Peyer's patch (tissue), 4 donors: ENCODE measurements around the gene MT1X. TPM values are rescaled to one million over a fixed set of nuclear protein-coding genes. Genes with fewer than 3 reads are reported as not detected.
A peak's percentile ranks its signal among the peaks of the same experiment; 100 is the strongest.

Experiments used
- DNase-seq, 3 donors: peaks; one replicate each; pipeline ENCODE4 v3.0.0-alpha.2; 2017 to 2019
- H3K27ac ChIP-seq, 4 donors: fragments of 200-600 bp; sonication (generic); one replicate each; pipeline ENCODE4 v1.5.1; 2016 to 2019
- H3K27me3 ChIP-seq, 2 donors: fragments of 200-600 bp; sonication (generic); one replicate each; pipeline ENCODE4 v1.5.1; 2019
- H3K36me3 ChIP-seq, 3 donors: fragments of 200-600 bp; sonication (generic); one replicate each; pipeline ENCODE4 v1.5.1; 2016 to 2019
- H3K4me1 ChIP-seq, 4 donors: fragments of 200-600 bp; sonication (generic); one replicate each; pipeline ENCODE4 v1.5.1; 2016 to 2019
- H3K4me3 ChIP-seq, 4 donors: fragments of 200-600 bp; sonication (generic); 1 replicate in 3 of 4; 2 replicates in 1 of 4; pipeline ENCODE4 v1.5.1; 2016 to 2019; ENCODE audit warnings: mild to moderate bottlenecking in 1 of 4
- H3K9me3 ChIP-seq, 4 donors: fragments of 200-600 bp; sonication (generic); one replicate each; pipeline ENCODE4 v1.5.1; 2016 to 2019; ENCODE audit warnings: mild to moderate bottlenecking in 1 of 4
- POLR2A ChIP-seq, 2 donors: fragments of 450-650 bp; IDR thresholded peaks; one replicate each; pipeline ENCODE4 v1.5.1; 2017; ENCODE audit warnings: antibody characterized with exemption in 2 of 2, mild to moderate bottlenecking in 2 of 2, moderate library complexity in 2 of 2
- total RNA-seq, 4 donors: library from RNA; depleted of rRNA; stranded (reverse); fragments of >200 nt; gene quantifications; one replicate each; pipeline ENCODE4 v1.1.0, GENCODE V29; 2016
- TF ChIP-seq, protein P1 (sequence below), 6 experiments: fragments of 450-650 bp in 4 of 6; fragments of 200-600 bp in 2 of 6; sonication (generic) in 1 of 6; IDR thresholded peaks; one replicate each; pipeline ENCODE4 v1.5.1; 2017 to 2019; ENCODE audit warnings: antibody characterized with exemption in 6 of 6, mild to moderate bottlenecking in 3 of 6, moderate library complexity in 1 of 6

The MT1X gene
- total RNA-seq, 4 donors from 2014 or later = 121 to 1,155 (median 305) TPM

DNA sequence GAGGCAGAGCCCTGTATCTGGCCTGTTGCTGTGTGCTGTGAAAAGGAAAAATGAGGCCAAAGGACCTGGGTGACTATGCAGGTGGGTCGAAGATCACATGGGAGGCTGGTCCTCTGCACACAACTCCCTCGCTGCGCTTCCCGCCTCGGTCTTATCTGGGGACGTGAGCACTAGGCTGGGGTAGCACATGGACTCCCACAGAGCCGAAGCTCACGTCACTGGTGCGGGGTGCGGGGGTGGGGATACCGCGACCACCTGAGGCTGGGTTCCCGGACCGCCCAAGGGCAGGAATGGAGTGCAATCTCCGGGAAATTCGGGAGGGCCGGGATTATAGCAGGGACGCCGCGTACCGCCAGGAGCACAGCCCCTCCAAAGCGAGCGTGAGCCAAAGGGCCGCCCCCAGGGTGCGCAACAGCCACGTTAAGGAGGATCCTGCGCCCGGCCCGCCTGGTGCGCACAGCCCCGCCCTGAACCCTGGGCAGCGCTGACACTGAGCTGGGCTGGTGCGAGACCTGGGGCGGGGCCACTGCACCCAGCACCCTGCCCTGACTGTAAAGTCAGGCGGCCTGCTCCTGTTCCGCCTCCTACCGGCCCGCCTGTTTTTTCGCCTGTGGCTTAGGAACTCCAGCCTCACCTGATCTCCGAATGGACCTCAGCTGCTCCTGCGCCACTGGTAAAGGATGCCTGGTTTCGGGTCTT lies 39.0 kb upstream of the MT1X start:
- Histone ChIP-seq H3K9me3 (no peaks in the 10 kb centered on the region), H3K27ac (peak overlapping the region in 3 of 4 donors; percentile 36 to 67 (median 55)), H3K27me3 (no peaks in the 10 kb centered on the region), H3K4me1 (peaks cover 0 to 29% (median 7%) of the 10 kb centered on the region in 4 donors), H3K36me3 (no peaks in the 10 kb centered on the region), H3K4me3 (peak overlapping the region; percentile 20 to 47 (median 40))
- TF ChIP-seq, protein P1, sequence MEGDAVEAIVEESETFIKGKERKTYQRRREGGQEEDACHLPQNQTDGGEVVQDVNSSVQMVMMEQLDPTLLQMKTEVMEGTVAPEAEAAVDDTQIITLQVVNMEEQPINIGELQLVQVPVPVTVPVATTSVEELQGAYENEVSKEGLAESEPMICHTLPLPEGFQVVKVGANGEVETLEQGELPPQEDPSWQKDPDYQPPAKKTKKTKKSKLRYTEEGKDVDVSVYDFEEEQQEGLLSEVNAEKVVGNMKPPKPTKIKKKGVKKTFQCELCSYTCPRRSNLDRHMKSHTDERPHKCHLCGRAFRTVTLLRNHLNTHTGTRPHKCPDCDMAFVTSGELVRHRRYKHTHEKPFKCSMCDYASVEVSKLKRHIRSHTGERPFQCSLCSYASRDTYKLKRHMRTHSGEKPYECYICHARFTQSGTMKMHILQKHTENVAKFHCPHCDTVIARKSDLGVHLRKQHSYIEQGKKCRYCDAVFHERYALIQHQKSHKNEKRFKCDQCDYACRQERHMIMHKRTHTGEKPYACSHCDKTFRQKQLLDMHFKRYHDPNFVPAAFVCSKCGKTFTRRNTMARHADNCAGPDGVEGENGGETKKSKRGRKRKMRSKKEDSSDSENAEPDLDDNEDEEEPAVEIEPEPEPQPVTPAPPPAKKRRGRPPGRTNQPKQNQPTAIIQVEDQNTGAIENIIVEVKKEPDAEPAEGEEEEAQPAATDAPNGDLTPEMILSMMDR (IDR thresholded peaks at IDR 0.05) = peak in 4 of 6 experiments; percentile 34 to 69 (median 66)
- no peak for TF ChIP-seq POLR2A (IDR thresholded peaks at IDR 0.05)
- peak; percentile 73 to 92 (median 92) for DNase-seq

DNA sequence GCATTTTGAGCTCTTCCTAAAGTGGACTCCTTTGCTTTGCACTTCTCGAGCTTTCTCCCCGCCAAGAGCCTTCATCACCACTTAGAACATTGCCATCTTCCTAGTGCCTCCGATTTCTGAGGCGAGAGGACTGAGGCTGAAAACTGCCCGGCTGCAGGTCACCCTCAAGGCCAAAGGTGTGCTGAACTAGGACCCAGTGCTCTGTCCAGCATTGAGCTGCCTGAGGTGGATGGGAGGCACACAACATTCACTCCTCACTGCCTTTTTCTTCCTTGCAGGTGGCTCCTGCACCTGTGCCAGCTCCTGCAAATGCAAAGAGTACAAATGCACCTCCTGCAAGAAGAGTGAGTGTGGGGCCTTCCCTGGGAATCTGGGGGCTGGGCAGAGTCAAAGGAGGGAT lies 38.4 kb upstream of the MT1X start:
- H3K9me3 ChIP-seq = no peaks in the 10 kb centered on the region
- DNase-seq = no peak
- no peaks in the 10 kb centered on the region for H3K36me3 ChIP-seq
- no peak for TF ChIP-seq POLR2A (IDR thresholded peaks at IDR 0.05)
- TF ChIP-seq, protein P1 (IDR thresholded peaks at IDR 0.05) = no peak
- H3K4me1 ChIP-seq = peaks cover 0 to 23% (median 7%) of the 10 kb centered on the region in 4 donors
- H3K27me3 ChIP-seq = no peaks in the 10 kb centered on the region
- H3K27ac ChIP-seq = peak overlapping the region in 1 of 4 donors; percentile 36
- peak overlapping the region in 2 of 4 donors; percentile 38 to 41 for H3K4me3 ChIP-seq

DNA sequence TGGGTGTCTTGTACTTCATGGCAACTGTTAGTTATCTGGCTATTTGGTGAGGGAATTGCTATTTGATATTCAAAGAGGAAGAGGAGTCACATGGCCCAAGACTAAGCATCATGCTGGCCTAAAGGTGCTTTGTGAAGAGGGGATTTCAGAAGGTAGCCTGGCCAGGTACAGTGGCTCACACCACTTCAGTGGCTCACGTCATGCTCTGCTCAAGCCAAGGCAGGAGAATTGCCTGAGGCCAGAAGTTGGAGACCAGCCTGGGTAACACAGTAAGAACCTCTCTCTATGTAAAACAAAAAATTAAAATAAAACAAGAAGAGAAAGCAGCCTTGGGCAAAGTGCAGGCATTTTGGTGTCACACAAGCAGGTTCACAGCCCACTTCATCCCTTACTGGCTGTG lies 37.0 kb upstream of the MT1X start:
- H3K9me3 ChIP-seq = no peaks in the 10 kb centered on the region
- no peaks in the 10 kb centered on the region for H3K27me3 ChIP-seq
- peaks cover 0 to 17% (median 7%) of the 10 kb centered on the region in 4 donors for H3K4me1 ChIP-seq
- TF ChIP-seq, protein P1 (IDR thresholded peaks at IDR 0.05) = no peak
- TF ChIP-seq POLR2A (IDR thresholded peaks at IDR 0.05) = no peak
- no peak overlapping the region for H3K4me3 ChIP-seq
- no peaks in the 10 kb centered on the region for H3K36me3 ChIP-seq
- DNase-seq = no peak
- H3K27ac ChIP-seq = no peak overlapping the region

DNA sequence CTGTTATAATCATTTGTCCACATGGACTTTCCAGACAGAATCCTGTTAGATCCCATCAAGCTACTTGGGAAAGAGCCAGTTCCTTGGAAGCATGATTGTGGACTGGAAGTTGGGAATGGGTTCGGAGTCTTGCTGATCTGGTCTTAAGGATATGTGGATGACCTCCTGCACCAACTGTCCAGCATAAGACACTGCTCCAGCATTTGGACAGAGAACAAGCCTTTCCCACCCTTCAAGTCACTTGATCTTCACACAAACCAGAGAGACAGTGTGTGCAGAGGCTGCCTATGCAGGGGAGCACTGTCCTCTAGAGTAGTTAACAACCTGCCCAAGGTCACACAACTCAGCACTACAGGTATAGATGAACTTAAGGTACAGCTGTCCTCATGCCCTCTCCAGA lies 36.4 kb upstream of the MT1X start:
- no peak for DNase-seq
- Histone ChIP-seq H3K4me1 (peaks cover 0 to 17% (median 7%) of the 10 kb centered on the region in 4 donors), H3K4me3 (no peak overlapping the region), H3K27me3 (no peaks in the 10 kb centered on the region), H3K36me3 (no peaks in the 10 kb centered on the region), H3K27ac (no peak overlapping the region), H3K9me3 (no peaks in the 10 kb centered on the region)
- TF ChIP-seq, protein P1 (IDR thresholded peaks at IDR 0.05) = no peak
- no peak for TF ChIP-seq POLR2A (IDR thresholded peaks at IDR 0.05)

DNA sequence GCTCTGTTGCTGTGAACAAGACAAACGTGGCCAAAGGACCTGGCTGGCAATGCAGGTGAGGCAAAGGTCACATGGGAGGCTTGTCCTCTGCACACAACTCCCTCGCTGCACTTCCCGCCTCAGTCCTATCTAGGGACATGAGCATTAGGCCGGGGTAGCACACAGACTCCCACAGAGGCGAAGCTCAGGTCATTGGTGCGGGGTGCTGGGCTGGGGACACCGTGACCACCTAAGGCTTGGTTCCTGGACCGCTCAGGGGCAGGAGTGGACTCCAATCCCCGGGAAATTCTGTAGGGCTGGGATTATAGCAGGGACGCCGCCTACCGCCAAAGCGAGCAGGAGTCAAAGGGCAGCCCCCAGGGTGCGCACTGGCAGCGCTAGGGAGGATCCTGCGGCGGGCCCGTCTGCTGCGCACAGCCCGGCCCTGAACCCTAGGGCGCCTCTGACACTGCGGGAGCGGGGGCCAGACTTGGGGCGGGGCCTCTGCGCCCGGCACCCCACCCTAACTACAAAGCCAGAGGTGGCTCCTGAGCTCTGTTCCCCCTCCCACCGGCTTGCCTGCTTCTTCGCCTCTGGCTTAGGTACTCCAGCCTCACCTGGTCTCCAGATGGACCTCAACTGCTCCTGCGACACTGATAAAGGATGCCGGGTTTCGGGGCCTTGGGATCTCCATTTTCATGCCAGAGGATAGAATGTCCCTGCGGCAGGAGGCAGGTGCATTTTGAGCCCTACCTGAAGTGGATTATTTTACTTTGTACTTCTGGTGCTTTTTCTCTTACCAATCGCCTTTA lies 34.4 kb upstream of the MT1X start:
- H3K27ac ChIP-seq = peak overlapping the region in 2 of 4 donors; percentile 31 to 59
- no peak overlapping the region for H3K4me3 ChIP-seq
- peak in 2 of 3 donors; percentile 65 to 86 for DNase-seq
- no peaks in the 10 kb centered on the region for H3K9me3 ChIP-seq
- no peaks in the 10 kb centered on the region for H3K27me3 ChIP-seq
- no peaks in the 10 kb centered on the region for H3K36me3 ChIP-seq
- H3K4me1 ChIP-seq = peaks cover 0 to 15% (median 6%) of the 10 kb centered on the region in 4 donors
- no peak for TF ChIP-seq POLR2A (IDR thresholded peaks at IDR 0.05)
- TF ChIP-seq, protein P1 (IDR thresholded peaks at IDR 0.05) = peak in 3 of 6 experiments; percentile 5 to 21 (median 20)
